B cell (primary cell): ENCODE data around the gene ARHGAP22. TPM values are rescaled to one million over a fixed set of nuclear protein-coding genes. Genes with fewer than 3 reads are reported as not detected.

Experiments used
- ATAC-seq: fragments of 200-7000 bp; cut with Tn5 transposase; one replicate; pipeline ENCODE4 v1.10.0; 2021; ENCODE audit warnings: low read depth, mild to moderate bottlenecking, moderate number of reproducible peaks, moderate library complexity
- CTCF ChIA-PET: fragments of 350-600 bp; sonication (Branson Sonifier 250); formaldehyde crosslinking; loops from one replicate; lab custom pipeline; 2021; ENCODE audit warnings: antibody characterized with exemption, inconsistent platforms; lab: Charles Lee
- POLR2A ChIA-PET: fragments of 350-600 bp; sonication (Branson Sonifier 250); formaldehyde crosslinking; loops from one replicate; lab custom pipeline; 2021; ENCODE audit warnings: antibody characterized with exemption; lab: Charles Lee
- DNase-seq: peaks from one replicate; pipeline ENCODE4 v3.0.0; 2013
- H2AFZ ChIP-seq: 2 replicates; pipeline ENCODE4 v1.6.1; 2012; ENCODE audit warnings: mild to moderate bottlenecking, low read depth, low read length; ENCODE audit not compliant: insufficient read depth, poor library complexity, severe bottlenecking
- H3K27ac ChIP-seq, 2 donors: 1 replicate in 1 of 2; 2 replicates in 1 of 2; pipeline ENCODE4 v1.5.1; 2012 to 2013; ENCODE audit warnings: low read length in 2 of 2, mild to moderate bottlenecking in 2 of 2, moderate library complexity in 1 of 2
- H3K27me3 ChIP-seq, 4 experiments: fragments of 200-600 bp in 1 of 4; sonication (generic) in 1 of 4; replicated peaks in 1 of 4; 1 replicate in 2 of 4; 2 replicates in 2 of 4; pipeline versions ENCODE4 v1.6.1 to v1.7.0; 2013 to 2016; ENCODE audit warnings: low read length in 3 of 4, mild to moderate bottlenecking in 2 of 4, mixed read lengths in 1 of 4, moderate library complexity in 1 of 4; ENCODE audit not compliant: insufficient read depth in 4 of 4, control insufficient read depth in 3 of 4; ENCODE audit errors: control extremely low read depth in 1 of 4
- H3K36me3 ChIP-seq, 2 experiments: replicated peaks in 1 of 2; 1 replicate in 1 of 2; 2 replicates in 1 of 2; pipeline versions ENCODE4 v1.6.1 to v1.7.1; 2013; ENCODE audit warnings: low read length in 1 of 2; ENCODE audit not compliant: insufficient read depth in 2 of 2, control insufficient read depth in 1 of 2; ENCODE audit errors: control extremely low read depth in 1 of 2, extremely low read depth in 1 of 2
- H3K4me1 ChIP-seq, 2 donors: fragments of 200-600 bp in 1 of 2; sonication (generic) in 1 of 2; 1 replicate in 1 of 2; 2 replicates in 1 of 2; pipeline versions ENCODE4 v1.5.1 to v1.6.1; 2013 to 2017; ENCODE audit warnings: low read length in 2 of 2; ENCODE audit not compliant: control insufficient read depth in 2 of 2, insufficient read depth in 2 of 2
- H3K4me2 ChIP-seq: replicated peaks from 2 replicates; pipeline ENCODE3; 2012; ENCODE audit warnings: mild to moderate bottlenecking, low read depth, low read length; ENCODE audit not compliant: poor library complexity, severe bottlenecking
- H3K4me3 ChIP-seq, 5 experiments: fragments of 200-600 bp in 1 of 5; sonication (generic) in 1 of 5; 1 replicate in 3 of 5; 2 replicates in 2 of 5; pipeline versions ENCODE4 v1.5.1 to v1.7.0; 2011 to 2016; ENCODE audit warnings: low read length in 4 of 5, mild to moderate bottlenecking in 4 of 5, low read depth in 2 of 5, control low read depth in 1 of 5, moderate library complexity in 1 of 5; ENCODE audit not compliant: insufficient read depth in 1 of 5; ENCODE audit errors: control extremely low read depth in 1 of 5, extremely low read depth in 1 of 5
- H3K79me2 ChIP-seq: fragments of 200-600 bp; sonication (generic); one replicate; pipeline ENCODE4 v1.6.0; 2016; ENCODE audit warnings: low read length; ENCODE audit not compliant: control insufficient read depth, insufficient read depth
- H3K9ac ChIP-seq: fragments of 200-600 bp; sonication (generic); 2 replicates; pipeline ENCODE4 v1.6.1; 2017; ENCODE audit warnings: mild to moderate bottlenecking, low read length, moderate library complexity
- H3K9me3 ChIP-seq, 3 donors: one replicate each; pipeline versions ENCODE4 v1.6.1 to v1.7.1; 2013; ENCODE audit warnings: low read length in 2 of 3; ENCODE audit not compliant: control insufficient read depth in 2 of 3, insufficient read depth in 1 of 3; ENCODE audit errors: control extremely low read depth in 1 of 3
- H4K20me1 ChIP-seq: 2 replicates; pipeline ENCODE4 v1.6.0; 2012; ENCODE audit warnings: mild to moderate bottlenecking, low read length; ENCODE audit not compliant: insufficient read depth, control insufficient read depth, poor library complexity, severe bottlenecking
- H3K27ac Mint-ChIP-seq: one replicate; pipeline ENCODE4 v1.8.0; 2021; ENCODE audit warnings: mixed read lengths
- H3K27me3 Mint-ChIP-seq: one replicate; pipeline ENCODE4 v1.8.0; 2021; ENCODE audit warnings: mixed read lengths
- H3K4me1 Mint-ChIP-seq: one replicate; pipeline ENCODE4 v1.8.0; 2021; ENCODE audit warnings: mixed read lengths
- H3K4me3 Mint-ChIP-seq: one replicate; pipeline ENCODE4 v1.8.0; 2021; ENCODE audit warnings: mixed read lengths
- H3K9me3 Mint-ChIP-seq: one replicate; pipeline ENCODE4 v1.8.0; 2022; ENCODE audit warnings: mixed read lengths; ENCODE audit not compliant: insufficient read depth
- EZH2 ChIP-seq: IDR thresholded peaks from 2 replicates; pipeline ENCODE4 v1.6.1; 2012; ENCODE audit warnings: borderline replicate concordance, low read depth, mild to moderate bottlenecking, moderate library complexity, low read length; ENCODE audit not compliant: insufficient read depth, poor library complexity, severe bottlenecking
- WGBS: methylation state at CpG from one replicate; pipeline ENCODE4 v1.1.5; 2013; ENCODE audit warnings: missing lambda C conversion rate; ENCODE audit not compliant: insufficient coverage; 5-methylcytosine and 5-hydroxymethylcytosine counted together
- intact Hi-C: fragments of 100-400 bp; cut with micrococcal nuclease; formaldehyde crosslinking; loops from one replicate; pipeline ENCODE4 v1.10.0; 2022
- polyA plus RNA-seq: library from polyadenylated mRNA; depleted of rRNA; stranded (reverse); fragments of >200 nt; gene quantifications from 2 replicates; pipeline ENCODE4 v1.2.3, GENCODE V29; 2012
- total RNA-seq, 2 donors: library from RNA; stranded (reverse); fragments of 120-200 nt in 1 of 2; gene quantifications; 1 replicate in 1 of 2; 2 replicates in 1 of 2; pipeline versions ENCODE4 v1.2.3 to v1.2.4, GENCODE V29; 2013 to 2022
- TF ChIP-seq, protein P1 (sequence below): fragments of 200-600 bp; IDR thresholded peaks from one replicate; pipeline ENCODE4 v1.8.0; 2022; ENCODE audit warnings: antibody characterized with exemption, mild to moderate bottlenecking

ARHGAP22 gene
- total and polyA plus RNA-seq, 2 donors (not counting 1 experiment from before 2014, with no cell fraction given), result 1.9 to 2.0 TPM

DNA sequence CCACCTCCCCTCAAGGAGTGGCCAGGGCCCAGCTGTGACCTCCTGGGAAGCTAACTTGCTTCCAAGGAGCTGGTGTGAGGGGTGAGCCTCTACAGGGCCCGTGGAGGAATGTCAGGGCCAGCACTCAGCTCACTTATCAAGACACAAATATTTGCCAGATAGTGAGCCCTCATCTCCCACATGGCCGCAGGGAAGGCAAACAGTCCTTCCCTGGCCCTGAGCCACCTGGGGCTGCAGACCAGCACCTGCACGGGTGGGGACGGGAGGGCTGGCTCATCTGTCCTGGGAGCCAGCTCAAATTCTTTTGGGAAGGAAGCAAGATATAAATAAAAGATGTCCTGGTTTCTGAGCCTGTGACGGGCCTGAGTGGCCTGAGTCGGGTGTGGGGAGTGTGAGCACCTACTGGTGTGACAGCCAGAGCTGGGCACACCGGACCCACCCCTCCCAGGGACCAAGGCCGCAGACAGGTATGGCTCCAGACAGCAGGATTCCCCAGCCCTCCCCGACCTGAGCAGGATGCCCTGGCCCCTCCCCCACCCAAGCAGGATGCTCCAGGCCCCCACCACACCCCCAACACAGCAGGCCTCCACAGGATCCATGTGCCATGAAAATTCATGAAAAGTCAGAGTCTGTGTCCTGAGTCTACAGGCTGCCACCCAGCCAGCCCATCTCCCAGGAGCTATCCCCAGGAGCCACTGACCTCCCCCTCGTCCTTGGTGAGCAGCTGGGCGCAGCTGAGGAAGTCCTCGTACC is 150.4 kb downstream of the ARHGAP22 start:
- H3K4me2 ChIP-seq, result no peak overlapping the region
- H3K27ac ChIP-seq, result no peak overlapping the region
- H3K27me3 ChIP-seq, result peaks cover 0 to 3% (median 0%) of the 10 kb centered on the region in 4 experiments
- H3K4me3 Mint-ChIP-seq, result no peak overlapping the region
- ATAC-seq (no peak), DNase-seq (no peak)
- H3K4me3 ChIP-seq, result no peak overlapping the region
- no peak overlapping the region for H3K9ac ChIP-seq
- H3K27me3 Mint-ChIP-seq, result no peaks in the 10 kb centered on the region
- WGBS, result 91% methylated on average over 9 of the region's 12 CpGs
- TF ChIP-seq, protein P1, sequence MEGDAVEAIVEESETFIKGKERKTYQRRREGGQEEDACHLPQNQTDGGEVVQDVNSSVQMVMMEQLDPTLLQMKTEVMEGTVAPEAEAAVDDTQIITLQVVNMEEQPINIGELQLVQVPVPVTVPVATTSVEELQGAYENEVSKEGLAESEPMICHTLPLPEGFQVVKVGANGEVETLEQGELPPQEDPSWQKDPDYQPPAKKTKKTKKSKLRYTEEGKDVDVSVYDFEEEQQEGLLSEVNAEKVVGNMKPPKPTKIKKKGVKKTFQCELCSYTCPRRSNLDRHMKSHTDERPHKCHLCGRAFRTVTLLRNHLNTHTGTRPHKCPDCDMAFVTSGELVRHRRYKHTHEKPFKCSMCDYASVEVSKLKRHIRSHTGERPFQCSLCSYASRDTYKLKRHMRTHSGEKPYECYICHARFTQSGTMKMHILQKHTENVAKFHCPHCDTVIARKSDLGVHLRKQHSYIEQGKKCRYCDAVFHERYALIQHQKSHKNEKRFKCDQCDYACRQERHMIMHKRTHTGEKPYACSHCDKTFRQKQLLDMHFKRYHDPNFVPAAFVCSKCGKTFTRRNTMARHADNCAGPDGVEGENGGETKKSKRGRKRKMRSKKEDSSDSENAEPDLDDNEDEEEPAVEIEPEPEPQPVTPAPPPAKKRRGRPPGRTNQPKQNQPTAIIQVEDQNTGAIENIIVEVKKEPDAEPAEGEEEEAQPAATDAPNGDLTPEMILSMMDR, result no peak
- TF ChIP-seq EZH2, result no peak
- no peaks in the 10 kb centered on the region for H3K9me3 Mint-ChIP-seq
- H3K27ac Mint-ChIP-seq, result no peak overlapping the region
- peaks cover 0 to 2% (median 0%) of the 10 kb centered on the region in 3 donors for H3K9me3 ChIP-seq
- H2AFZ ChIP-seq, result no peak overlapping the region
- POLR2A ChIA-PET, result no interaction called here
- CTCF ChIA-PET, result no interaction called here
- intact Hi-C loops, result no loop called here
- peaks cover 9% of the 10 kb centered on the region for H3K4me1 Mint-ChIP-seq
- H3K36me3 ChIP-seq, result no peaks in the 10 kb centered on the region
- no peaks in the 10 kb centered on the region for H4K20me1 ChIP-seq
- H3K79me2 ChIP-seq, result no peaks in the 10 kb centered on the region
- H3K4me1 ChIP-seq, result peaks cover 13 to 17% of the 10 kb centered on the region in 2 donors
